ENCODE results near the gene GPR62.

Gene GPR62

DNA sequence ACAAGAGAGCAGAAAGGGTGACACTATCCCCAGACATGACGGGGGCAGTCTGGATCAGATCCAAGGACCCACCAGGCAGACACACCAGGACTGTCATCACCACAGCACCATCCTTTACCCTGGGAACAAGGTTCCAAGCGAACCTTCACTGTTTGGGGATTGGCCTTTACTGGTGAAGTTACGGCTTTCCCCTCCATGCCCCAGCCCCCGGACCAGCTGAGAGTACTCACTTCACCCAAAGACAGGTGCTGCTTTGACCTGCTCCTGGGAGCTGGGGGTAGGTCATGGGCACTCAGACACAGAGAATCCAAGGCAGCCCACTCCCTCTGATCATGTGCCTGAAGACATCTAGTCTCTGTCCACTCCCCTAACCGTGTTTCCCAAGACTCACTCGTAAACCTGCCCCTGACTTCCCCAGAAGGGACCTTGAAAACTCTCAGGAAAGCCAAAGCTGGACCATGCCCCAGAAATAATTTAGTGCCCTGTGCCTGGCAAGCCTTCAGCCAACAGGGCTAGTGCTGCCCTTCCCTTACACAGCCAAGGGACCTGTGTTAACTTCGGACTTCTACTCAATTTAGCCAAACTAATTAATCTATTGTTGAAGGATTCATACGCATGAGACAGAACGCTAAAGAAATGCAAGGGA lies 16.3 kb upstream of the GPR62 start:
- no peak for DNase-seq (ENCODE audit: low read depth)

DNA sequence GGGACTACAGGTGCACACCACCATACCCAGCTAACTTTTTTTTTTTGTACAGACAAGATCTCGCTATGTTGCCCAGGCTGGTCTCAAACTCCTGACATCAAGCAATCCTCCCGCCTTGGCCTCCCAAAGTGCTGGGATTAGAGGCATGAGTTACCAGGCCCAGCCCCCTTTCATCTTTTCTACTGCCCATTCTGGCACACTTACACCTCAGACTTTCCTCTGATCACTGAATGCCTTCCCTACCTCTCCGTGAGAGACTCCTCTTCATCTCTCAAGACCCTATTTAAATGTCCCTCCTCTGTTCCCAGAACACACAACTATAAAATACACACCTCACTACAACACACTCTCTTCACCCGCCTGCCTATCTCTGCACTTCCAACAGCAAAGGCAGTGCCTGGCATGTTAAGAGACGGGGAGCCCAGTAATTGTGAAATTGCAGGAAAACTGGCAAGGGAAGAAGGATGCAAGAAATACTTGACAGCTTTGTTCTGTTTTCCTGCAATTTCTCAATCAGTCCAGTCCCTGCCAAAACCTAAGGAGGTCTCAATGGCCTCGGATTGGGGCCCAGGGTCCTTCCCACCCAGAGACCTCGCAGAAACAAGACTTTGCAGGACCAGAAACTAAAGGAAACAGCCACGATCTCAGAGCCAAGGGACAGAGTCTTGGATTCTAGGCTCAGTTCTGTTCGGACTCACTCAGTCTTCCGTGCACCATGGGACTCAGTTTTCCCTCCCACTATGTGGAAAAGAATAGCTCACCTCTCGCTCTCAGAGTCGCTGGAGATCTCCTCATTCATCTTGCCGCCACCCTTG lies 14.3 kb upstream of the GPR62 start:
- DNase-seq (ENCODE audit: low read depth): no peak

DNA sequence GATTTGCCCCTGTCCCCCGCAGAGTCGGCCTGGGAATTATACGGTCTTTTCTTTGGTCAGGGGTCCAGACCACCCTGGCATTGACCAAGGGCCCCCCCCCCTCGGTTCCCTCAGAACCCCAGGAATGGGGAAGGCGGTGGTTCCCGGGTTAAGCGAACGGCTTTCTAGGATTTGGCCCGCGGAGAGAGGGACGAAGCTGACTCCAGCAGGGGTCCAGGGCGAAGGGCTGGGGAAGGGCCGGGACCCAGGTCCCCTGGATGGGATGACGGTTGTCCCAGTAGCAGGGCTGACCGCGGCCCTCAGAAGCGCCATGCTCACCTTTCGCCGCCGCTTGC lies 13.8 kb upstream of the GPR62 start:
- DNase-seq (ENCODE audit: low read depth): no peak

DNA sequence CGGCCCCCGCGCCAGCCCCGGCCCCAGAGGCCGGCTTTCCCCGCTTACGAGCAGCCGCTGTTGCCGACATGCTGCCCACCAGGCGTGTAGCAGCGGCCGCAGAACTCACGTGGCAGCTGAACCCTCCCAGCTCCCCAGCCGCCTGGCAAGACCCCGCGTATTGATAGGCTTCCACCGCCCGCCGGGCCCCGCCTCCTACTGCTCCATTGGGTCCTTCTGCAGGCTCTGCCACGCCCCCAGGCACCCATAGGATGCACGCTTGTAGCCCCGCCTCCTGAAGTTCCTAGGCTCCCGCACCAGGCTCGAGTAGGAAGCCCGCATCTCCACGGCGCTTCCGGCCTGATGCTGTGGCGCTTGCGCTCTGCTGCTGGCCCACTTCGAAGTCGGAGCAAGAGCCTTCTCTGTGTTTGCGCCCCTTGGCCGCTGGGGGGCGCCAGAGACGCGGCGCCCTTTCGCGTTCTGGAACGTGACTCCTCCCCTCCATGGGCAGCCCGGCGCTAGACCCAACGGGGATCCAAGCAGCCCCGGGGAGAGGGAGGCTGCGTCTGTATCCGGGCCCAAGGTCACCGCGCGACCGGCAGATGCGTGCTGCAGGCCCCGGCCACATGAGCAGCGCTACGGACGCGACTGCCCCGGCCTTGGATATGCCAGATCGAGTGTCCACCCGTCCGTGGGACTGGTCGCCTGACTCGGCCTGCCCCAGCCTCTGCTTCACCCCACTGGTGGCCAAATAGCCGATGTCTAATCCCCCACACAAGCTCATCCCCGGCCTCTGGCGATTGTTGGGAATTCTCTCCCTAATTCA lies 13.2 kb upstream of the GPR62 start, which contains the start of the genes PARP3 and RRP9:
TSS of gene PARP3 (plus strand) at position 566 of the 805 bp plus-strand sequence. CDS start 993 bp downstream, outside the sequence.
TSS of gene RRP9 (minus strand) at position 107 of the 805 bp plus-strand sequence. CDS start at position 70, 37 bp downstream.
- DNase-seq (ENCODE audit: low read depth): peak; percentile 99

DNA sequence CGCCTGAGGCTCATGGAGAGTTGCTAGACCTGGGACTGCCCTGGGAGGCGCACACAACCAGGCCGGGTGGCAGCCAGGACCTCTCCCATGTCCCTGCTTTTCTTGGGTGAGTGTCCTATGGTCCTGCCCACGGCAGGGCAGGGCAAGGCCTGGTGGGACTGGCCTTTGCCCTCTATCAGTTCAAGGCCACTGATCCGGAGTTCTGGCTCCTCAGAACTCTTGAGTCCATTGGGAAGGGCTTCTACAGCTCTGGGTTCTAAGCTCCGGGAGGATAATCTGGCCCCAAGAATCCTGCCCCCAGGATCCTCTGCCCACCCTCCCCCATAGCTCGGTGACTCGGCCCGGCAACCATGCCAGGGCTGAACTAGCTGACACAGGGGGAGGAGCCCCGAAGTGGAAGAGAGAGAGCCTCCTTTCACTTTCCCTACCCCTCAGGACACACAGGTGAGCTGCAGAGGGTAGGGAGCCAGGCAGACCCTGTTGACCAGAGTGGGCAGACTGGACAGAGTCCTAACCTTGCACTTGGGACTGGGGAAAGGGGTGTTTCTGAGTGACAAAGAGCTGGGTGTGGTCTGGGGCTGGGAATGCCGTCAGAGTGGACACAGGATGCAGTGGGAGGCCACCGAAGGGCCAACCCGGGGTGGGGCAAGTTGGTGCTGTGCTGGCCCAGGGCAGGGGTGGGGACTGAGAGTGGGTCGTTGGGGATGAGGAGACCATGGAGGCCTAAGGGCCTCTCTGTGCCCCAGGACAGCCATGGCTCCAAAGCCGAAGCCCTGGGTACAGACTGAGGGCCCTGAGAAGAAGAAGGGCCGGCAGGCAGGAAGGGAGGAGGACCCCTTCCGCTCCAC lies 12.4 kb upstream of the GPR62 start:
- peak; percentile 31 for DNase-seq (ENCODE audit: low read depth)

DNA sequence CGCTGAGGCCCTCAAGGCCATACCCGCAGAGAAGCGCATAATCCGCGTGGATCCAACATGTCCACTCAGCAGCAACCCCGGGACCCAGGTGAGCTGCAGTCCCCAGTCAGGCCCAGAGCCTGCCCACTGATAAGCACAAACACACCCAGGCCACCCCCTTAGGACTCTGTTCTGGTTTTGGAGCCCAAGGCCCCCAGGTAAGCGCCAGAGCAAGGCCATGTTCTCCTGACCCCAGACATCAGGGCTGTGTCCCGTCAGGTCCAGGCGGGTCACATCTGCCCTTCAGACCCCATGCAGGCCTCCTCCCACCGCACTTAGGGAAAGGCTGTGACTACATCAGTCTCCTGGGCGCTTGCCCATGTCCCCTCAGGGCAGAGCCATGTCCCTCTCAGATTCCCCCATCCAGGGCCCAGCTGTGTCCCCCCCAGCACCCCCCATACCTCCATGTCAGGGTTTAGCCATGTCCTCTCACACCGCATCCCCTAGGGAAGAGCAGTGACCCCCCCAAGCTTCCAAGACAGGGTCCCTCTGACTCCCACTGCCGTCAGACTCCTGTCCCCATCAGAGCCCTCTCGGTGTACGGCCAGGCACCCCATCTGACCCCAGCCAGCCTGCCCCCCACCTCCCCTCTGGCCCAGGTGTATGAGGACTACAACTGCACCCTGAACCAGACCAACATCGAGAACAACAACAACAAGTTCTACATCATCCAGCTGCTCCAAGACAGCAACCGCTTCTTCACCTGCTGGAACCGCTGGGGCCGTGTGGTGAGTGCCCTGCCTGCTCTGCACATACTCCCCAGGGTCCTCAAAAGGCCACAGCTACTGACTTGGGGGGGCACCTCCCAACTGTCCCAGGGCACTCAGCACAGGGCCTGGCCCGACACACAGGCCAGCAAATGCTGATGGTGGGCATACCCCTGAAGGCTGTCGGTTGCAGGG lies 11.5 kb upstream of the GPR62 start:
- DNase-seq (ENCODE audit: low read depth): no peak

DNA sequence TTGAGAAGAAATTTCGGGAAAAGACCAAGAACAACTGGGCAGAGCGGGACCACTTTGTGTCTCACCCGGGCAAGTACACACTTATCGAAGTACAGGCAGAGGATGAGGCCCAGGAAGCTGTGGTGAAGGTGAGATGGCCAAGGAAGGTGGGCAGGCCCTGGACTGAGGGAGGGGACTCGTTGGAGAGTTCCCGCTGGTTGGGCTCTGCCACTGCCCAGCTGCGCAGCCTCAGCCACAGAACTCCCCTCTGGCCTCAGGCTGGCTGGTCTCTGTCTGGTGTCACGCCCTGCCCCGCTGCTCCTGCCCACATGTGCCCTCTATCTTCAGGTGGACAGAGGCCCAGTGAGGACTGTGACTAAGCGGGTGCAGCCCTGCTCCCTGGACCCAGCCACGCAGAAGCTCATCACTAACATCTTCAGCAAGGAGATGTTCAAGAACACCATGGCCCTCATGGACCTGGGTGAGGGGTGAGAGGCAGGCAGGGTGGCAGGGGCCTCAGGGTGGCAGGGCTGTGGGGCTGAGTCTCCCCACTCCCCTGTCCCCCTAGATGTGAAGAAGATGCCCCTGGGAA lies 10.6 kb upstream of the GPR62 start:
- DNase-seq (ENCODE audit: low read depth): no peak

DNA sequence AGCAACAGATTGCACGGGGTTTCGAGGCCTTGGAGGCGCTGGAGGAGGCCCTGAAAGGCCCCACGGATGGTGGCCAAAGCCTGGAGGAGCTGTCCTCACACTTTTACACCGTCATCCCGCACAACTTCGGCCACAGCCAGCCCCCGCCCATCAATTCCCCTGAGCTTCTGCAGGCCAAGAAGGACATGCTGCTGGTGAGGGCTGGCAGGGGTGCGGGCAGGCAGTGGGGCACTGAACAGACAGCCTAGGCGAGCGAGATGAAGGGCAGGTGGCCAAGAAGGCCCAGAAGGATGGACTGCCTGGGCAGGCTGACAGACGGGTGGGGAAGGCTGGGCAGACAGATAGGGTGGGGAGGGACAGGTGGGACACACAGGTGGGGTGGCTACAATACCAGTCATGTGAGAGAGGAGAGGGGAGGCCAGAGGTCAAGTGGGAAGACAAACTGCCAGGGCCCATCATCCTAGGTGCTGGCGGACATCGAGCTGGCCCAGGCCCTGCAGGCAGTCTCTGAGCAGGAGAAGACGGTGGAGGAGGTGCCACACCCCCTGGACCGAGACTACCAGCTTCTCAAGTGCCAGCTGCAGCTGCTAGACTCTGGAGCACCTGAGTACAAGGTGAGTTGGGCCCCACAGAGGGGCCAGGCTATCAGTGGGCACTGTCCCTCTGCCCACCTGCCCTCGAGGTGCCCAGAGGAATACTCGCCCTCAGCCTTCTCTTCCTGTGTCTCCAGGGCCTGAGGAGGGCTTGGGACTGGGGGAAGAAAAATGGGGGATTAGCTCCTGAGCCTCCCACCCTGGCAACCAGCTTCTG lies 9.9 kb upstream of the GPR62 start:
- no peak for DNase-seq (ENCODE audit: low read depth)

DNA sequence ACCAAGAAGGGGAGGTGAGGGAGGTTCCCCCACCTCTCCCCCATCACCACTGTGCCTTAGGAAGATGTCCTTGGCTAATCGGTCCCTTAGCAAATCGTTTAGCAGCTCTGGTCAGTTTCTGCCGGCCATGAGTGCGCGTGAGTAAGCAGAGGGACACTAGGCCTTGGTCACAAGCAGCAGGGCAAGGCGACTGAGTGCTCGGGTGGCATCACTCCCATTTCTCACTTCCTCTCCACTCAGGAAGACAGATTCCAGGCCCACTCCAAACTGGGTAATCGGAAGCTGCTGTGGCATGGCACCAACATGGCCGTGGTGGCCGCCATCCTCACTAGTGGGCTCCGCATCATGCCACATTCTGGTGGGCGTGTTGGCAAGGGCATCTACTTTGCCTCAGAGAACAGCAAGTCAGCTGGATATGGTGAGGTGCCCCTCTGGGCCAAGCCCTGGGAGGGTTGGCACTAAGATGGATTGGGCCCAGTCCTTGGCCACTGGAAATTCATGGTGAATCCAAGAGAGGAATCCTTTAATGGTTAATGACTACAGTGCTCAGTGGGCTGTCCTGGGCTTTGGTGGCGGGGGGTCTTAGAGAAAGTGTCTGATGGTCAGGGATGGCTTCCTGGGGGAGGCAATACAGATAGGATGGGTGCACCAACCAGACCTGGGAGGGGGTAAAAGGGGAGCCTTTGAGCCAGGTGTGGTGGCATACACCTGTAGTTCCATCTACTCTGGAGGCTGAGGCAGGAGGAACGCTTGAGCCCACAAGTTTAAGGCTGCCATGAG lies 9.1 kb upstream of the GPR62 start:
- DNase-seq (ENCODE audit: low read depth): no peak

DNA sequence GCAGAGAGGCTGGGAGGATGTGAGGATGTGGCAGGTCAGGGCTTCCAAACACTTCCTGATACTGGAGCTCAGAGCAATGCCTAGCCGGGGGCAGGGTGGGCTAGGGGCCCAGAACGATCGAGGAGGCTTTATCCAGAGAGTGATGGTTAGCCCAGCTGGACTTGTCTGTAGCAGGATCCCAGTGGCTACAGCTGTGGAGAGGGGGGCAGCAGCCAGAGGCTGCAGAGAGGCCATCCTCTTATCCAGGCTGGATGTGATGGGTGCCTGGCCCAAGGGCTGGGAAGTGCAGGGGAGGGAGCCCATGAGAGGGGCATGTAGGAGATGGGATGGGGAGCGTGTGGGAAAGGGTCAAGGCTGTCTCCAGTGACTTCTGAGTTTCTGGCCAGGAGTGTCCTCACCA lies 8.4 kb upstream of the GPR62 start:
- no peak for DNase-seq (ENCODE audit: low read depth)

DNA sequence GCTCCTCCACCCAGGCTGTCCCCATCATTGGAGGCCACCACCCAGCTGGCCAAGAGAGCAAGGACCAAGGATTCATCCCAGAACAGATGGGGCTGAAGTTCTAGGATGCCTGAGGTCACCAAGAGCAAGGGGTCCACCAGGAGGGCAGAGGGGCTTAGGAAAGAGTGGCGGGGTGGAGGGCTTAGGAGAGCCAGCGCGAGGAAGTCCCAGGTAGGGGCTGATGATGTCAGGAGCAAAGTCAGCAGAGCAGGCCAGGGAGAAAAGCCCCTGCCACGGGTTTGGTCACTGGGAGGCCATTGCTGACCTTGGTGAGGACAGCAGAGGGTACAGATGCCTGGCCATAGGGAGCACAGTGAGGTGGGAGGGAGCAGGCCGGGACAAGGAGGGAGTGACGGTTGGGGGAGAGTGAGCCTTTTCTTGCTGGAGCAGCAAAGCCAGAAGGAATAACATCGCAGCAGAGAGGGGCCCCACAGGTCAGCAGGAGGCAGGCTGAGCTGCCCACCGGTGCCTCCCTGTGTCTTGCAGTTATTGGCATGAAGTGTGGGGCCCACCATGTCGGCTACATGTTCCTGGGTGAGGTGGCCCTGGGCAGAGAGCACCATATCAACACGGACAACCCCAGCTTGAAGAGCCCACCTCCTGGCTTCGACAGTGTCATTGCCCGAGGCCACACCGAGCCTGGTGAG lies 7.8 kb upstream of the GPR62 start:
- DNase-seq (ENCODE audit: low read depth): no peak

DNA sequence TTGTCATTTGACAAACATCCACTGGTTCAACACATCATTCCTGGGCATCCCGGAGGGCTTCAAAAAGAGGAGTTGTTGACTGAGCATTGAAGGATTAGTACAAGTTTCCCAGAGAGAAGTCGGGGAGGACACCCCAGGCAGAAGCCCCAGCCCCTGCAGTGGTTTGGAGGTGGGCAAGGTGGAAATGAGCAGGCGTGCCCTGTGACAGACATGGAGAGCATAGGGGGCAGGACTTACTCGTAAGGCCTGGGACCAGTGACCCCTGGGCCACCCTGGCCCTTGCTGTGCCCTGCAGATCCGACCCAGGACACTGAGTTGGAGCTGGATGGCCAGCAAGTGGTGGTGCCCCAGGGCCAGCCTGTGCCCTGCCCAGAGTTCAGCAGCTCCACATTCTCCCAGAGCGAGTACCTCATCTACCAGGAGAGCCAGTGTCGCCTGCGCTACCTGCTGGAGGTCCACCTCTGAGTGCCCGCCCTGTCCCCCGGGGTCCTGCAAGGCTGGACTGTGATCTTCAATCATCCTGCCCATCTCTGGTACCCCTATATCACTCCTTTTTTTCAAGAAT lies 7.1 kb upstream of the GPR62 start:
- no peak for DNase-seq (ENCODE audit: low read depth)

DNA sequence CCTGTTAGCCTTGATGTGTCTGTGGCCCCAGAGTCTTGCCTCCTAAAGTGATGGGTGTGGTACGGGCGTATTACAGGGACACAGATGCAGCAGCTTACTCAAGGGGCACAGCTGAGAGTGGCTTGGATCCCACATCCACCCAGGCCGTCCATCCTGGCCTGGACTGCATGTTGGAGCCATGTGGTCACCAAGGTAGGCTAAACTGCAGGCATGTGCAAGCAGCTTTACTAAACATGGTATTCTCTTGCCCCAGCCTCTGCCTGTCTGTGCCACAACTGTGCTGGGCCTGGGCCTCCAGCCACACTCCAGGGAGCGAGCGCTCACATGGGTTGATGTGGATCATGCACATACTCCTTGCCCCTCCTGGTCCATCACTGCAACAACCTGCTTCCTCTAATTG lies 6.1 kb upstream of the GPR62 start:
- DNase-seq (ENCODE audit: low read depth): no peak

DNA sequence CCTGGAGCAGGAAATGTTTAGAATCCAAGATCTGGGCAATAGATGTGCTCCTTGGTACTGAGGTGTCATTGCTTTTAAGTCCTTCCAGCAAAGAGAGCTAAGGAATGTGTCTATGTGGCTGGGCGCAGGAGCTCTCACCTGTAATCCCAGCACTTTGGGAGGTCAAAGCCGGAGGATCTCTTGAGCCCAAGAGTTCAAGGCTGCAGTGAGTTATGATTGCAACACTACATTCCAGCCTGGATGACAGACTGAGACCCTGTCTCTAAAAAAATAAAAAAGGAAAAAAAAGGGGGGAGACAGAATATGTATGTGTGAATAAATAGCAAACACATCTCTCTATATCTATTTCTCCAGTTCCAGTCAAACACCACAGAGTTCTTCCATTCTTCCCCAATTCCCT lies 4.3 kb upstream of the GPR62 start:
- DNase-seq (ENCODE audit: low read depth): no peak

DNA sequence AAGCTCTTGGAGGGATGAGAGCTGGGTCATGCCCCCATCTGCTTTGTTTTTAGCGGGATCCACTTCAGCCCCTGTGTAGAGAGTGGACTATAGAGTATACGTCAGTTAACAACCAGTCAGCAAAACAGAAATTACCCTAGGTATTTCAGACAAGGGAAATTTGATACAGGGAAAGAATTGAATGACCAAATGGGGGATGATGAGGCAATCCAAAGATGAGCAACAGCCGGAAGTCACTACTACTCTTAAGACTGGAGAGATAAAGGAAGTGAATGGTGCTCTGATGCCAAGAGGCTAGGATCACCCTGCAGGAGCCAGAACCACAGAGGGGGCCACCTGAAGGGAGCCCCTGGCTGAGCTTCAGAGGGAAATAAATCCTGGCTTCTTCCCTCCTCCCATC lies 1.7 kb upstream of the GPR62 start:
- no peak for DNase-seq (ENCODE audit: low read depth)

DNA sequence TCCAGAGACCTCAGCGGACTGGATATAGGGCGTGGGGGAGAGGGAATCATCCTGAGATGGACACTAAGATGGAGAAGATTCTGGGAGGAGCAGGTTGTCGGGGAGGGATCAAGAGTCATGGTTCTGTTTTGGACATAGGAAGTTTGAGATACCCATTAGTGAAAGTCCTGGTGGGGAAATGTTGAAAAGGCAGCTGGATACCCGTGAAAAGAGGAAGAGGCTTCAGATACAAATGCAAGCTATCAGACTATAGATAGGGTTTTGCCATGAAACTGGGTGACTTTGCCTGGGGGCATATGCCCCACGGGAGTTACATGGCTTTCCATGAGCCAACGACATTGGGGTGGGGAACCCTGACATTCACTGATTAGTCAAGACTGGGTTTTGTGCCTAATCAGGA lies 1.1 kb upstream of the GPR62 start:
- DNase-seq (ENCODE audit: low read depth): no peak

DNA sequence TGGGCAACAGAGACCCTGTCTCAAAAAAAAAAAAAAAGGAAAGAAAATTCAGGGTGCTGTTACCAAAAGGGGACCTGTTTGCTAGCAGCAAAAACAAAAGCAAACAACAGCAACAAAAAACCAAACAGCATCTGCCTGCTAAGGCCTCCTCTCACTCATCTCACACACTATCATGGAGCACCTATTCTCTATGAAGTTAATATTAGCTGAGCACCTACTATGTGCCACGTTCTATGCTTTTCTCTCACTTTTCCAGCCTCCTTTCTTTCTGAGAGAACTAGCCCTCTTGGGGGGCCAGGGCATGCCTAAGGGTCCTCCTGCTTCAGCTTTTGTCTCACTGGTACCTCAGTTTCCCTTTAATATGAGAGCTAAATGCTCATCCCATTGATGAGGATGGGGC lies 468 bp upstream of the GPR62 start:
- DNase-seq (ENCODE audit: low read depth): no peak
